Activated T-helper 1 cell treated with anti-CD3 and anti-CD28 coated beads, Interleukin-12 subunit alpha, Interleukin-12 subunit beta, Interleukin-2, Interleukin-4 antibody, amounts not matched to agents 30 ng/mL and 10 ng/mL and 1 ng/mL, durations not matched to agents 14 hours and 24 hours and 36 hours (primary cell): Measurements from ENCODE around the gene GNB5. TPM values are rescaled to one million over a fixed set of nuclear protein-coding genes. Genes with fewer than 3 reads are reported as not detected.

Experiments
- DNase-seq: peaks from one replicate; pipeline ENCODE4 v3.0.0; 2021; ENCODE audit warnings: low spot score
- H3K27ac Mint-ChIP-seq: one replicate; pipeline ENCODE4 v1.8.0; 2021; ENCODE audit warnings: mild to moderate bottlenecking, mixed read lengths
- H3K27me3 Mint-ChIP-seq: one replicate; pipeline ENCODE4 v1.8.0; 2022; ENCODE audit warnings: mild to moderate bottlenecking, moderate library complexity, mixed read lengths; ENCODE audit not compliant: insufficient read depth
- H3K36me3 Mint-ChIP-seq: one replicate; pipeline ENCODE4 v1.8.0; 2021; ENCODE audit warnings: low read depth, mixed read lengths
- H3K4me1 Mint-ChIP-seq: one replicate; pipeline ENCODE4 v1.8.0; 2021; ENCODE audit warnings: low read depth, mixed read lengths
- H3K4me3 Mint-ChIP-seq: one replicate; pipeline ENCODE4 v1.8.0; 2021; ENCODE audit warnings: mild to moderate bottlenecking, moderate library complexity, mixed read lengths
- H3K9me3 Mint-ChIP-seq: one replicate; pipeline ENCODE4 v1.8.0; 2021; ENCODE audit warnings: mixed read lengths
- intact Hi-C: fragments of 100-400 bp; cut with micrococcal nuclease; formaldehyde crosslinking; loops from one replicate; pipeline ENCODE4 v1.15.1; 2024
- total RNA-seq: library from RNA; stranded (reverse); gene quantifications from 2 replicates; pipeline ENCODE4 v1.2.3, GENCODE V29; 2022

Gene GNB5
- total RNA-seq, 1 donor from 2014 or later = 17.0 TPM

DNA sequence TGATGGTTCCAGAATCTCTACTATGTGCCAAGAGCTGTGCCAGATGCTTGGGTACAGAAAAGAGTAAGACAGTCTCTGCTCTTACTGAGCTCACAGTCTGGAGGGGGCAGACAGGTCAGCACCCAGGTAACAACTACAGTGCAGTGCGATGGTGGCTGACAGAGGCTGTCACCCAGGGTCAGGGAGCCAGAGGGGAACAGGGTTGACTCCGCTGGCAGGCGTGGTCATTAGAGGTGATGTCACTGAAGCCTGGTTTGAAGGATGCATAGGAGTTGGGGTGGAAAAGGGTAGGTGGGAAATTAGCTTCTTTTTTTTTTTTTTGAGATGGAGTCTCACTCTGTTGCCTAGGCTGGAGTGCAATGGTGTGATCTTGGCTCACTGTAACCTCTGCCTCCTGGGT, 31.5 kb downstream of the GNB5 start:
- no peak overlapping the region for H3K4me3 Mint-ChIP-seq
- H3K27me3 Mint-ChIP-seq = no peaks in the 10 kb centered on the region
- no peak overlapping the region for H3K27ac Mint-ChIP-seq
- peaks cover 11% of the 10 kb centered on the region for H3K36me3 Mint-ChIP-seq
- no peaks in the 10 kb centered on the region for H3K4me1 Mint-ChIP-seq
- no peak for DNase-seq
- intact Hi-C loops = no loop called here
- no peaks in the 10 kb centered on the region for H3K9me3 Mint-ChIP-seq

DNA sequence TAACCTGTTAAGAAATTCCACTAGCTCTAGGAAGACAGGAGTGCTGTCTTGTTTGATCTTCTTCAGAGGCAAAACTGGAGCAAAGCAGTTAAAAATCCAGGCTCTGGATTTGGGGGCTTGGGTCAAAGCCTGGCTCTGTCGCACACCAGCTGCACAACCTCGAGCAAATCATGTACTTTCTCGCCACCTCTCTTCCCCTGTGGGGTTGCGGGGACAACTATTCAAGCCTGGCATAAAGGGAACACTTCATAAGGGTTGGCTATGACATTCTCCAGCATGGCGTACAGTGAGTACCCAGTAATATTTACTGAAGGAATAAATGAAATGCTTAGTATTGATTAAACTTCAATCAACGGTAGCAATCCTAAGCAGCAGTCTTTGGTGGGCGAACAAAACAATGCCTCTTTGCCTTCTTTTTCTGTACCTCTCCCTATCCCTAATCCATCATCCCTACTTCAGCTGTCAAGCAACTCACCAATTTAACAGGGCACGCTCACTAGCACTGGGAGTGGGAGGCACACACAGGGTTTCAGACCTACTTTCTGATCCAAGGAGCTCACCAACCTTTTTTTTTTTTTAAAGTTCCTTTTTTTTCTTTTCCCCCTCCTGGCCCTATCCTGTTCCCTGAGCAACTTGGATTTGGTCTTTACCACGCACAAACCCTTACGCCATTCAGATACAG, 33.0 kb downstream of the GNB5 start:
- H3K27ac Mint-ChIP-seq = no peak overlapping the region
- H3K27me3 Mint-ChIP-seq = no peaks in the 10 kb centered on the region
- H3K36me3 Mint-ChIP-seq = peaks cover 11% of the 10 kb centered on the region
- intact Hi-C loops = no loop called here
- DNase-seq = no peak
- H3K9me3 Mint-ChIP-seq = no peaks in the 10 kb centered on the region
- no peak overlapping the region for H3K4me3 Mint-ChIP-seq
- H3K4me1 Mint-ChIP-seq = no peaks in the 10 kb centered on the region

DNA sequence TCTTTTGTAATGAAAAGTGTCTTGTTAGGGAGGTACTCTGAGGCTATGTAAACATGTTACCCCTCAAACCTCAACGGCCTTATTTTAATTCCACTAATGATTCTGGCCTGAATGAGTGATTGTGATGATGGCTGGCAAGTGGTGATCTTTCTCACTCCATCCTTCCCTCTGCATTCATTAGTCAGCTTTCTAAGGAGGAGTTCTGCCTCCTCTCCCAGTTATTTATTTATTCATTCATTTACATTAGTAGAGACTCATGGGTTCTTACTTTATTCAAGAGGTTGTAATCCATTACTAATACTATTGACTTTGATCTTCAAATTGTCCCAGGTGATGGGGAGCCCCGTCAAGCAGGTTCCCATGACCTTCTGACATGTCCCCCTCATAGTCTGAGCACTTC, 35.3 kb downstream of the GNB5 start:
- DNase-seq = no peak
- no peaks in the 10 kb centered on the region for H3K4me1 Mint-ChIP-seq
- H3K27me3 Mint-ChIP-seq = no peaks in the 10 kb centered on the region
- H3K36me3 Mint-ChIP-seq = peaks cover 6% of the 10 kb centered on the region
- intact Hi-C loops = no loop called here
- H3K4me3 Mint-ChIP-seq = no peak overlapping the region
- no peaks in the 10 kb centered on the region for H3K9me3 Mint-ChIP-seq
- H3K27ac Mint-ChIP-seq = no peak overlapping the region

DNA sequence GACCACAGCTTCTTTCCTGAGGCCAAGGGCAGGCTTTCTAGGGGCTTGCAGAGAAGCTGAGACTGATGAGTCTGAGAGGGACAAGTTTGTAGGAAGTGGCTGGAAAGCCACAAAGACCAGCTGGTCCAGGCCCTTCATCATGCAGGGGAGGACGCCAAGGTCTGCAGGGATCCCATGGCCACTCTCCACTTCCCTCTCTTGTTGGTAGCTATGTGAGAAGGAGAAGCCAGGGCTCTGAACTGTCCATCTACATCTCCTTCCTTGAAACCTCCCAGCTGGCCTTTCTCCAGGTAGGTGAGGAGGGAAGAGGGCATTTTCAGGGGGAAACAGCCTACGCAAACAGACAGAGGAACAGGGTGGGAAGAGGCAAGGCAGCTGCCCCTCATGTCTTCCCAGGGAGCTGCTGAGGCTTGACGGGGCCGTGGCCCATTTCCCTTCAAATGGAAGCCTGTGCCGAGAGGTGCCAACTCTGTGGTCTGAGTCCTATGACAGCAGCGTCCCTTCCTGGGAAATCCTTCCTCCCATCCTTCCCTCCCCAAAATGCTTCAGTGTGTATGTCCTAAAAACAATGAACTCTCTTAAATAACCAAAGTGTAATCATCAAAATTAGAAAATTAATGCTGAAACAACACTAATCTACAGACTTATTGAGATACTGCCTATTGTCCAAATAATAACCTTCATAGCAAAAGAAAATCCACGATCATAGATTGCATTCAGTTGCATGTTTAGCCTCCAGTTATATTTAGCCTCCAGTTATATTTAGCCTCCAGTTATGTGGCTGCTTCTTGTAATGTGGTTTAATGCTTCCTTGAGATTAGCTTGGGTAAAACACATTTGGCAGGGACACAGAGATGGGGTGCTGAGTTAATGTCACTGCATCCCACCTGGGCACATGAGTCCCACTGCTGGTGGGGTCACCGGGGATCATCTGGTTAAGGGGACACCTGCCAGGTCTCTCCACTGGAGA, 36.0 kb downstream of the GNB5 start:
- H3K9me3 Mint-ChIP-seq = no peaks in the 10 kb centered on the region
- no peaks in the 10 kb centered on the region for H3K27me3 Mint-ChIP-seq
- H3K36me3 Mint-ChIP-seq = peaks cover 6% of the 10 kb centered on the region
- no peak overlapping the region for H3K4me3 Mint-ChIP-seq
- intact Hi-C loops = no loop called here
- H3K4me1 Mint-ChIP-seq = no peaks in the 10 kb centered on the region
- DNase-seq = no peak
- H3K27ac Mint-ChIP-seq = no peak overlapping the region

DNA sequence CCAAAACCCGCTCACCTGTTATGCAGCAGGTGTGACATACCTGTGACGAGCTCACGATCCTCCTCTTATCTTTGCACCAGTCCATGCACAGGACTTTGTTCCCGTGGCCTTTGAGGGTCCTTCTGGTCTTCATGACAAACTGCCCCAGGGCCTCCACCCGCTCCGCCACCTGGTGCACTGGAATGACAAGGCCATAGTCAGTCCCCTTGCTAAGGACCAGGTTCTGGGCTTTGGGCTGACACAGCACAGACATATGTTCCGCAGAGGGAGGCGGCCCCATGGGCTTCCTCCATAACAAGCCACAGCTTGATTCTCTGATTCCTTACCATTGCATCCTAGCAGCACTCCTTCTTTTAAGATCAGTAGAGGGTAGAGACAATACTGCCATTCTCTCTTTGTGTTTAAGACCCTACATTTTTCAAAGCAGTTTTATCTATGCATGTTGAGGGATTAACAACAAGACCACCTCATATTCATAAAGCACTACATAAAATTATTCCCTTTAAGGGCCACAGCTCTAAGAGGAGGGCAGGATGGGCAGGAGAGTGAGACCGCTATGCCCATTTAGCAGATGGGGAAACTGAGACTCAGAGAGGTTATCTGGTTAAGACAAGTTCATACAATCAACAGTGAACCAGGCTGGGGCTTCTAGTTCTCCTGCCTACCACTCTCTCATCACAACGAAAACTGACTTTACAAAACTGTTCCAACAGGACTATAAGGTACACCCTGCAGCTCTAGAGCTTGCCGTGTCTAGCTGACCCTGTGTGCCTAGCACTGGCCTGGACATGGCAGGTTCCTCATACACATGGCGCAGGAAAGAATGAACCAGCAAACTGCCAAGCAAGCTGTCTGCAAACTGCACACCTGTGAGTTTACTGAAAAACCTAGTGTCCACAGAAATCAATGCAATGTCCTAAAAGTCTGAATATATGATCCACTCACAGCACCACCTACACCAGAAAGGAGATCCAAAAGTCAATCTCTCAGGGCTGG, 37.0 kb downstream of the GNB5 start:
- H3K36me3 Mint-ChIP-seq = peaks cover 8% of the 10 kb centered on the region
- H3K4me1 Mint-ChIP-seq = no peaks in the 10 kb centered on the region
- no peak for DNase-seq
- no peaks in the 10 kb centered on the region for H3K9me3 Mint-ChIP-seq
- H3K27me3 Mint-ChIP-seq = no peaks in the 10 kb centered on the region
- no peak overlapping the region for H3K4me3 Mint-ChIP-seq
- H3K27ac Mint-ChIP-seq = no peak overlapping the region
- intact Hi-C loops = no loop called here

DNA sequence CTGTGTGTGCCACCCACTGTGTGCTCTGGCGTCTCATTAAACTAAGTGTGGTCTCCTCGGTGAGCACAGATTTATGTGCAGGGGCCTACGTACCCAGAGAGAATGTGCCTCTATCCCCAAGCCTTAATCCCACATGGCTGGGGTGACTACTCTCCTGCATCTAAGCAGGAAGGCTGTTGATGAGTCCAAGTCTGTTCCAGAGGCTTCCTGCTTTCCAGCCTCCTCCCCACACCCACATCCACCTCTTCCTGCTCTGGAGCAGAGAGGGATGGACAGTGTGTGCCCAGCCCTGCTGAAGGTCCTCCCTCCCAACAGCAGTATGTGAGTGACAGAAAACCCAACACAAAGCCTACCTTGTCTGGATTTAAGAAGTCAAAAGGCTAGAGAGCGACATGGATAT, 39.8 kb downstream of the GNB5 start:
- no peak for DNase-seq
- H3K27me3 Mint-ChIP-seq = no peaks in the 10 kb centered on the region
- peaks cover 16% of the 10 kb centered on the region for H3K36me3 Mint-ChIP-seq
- intact Hi-C loops = no loop called here
- no peak overlapping the region for H3K27ac Mint-ChIP-seq
- no peaks in the 10 kb centered on the region for H3K4me1 Mint-ChIP-seq
- H3K9me3 Mint-ChIP-seq = no peaks in the 10 kb centered on the region
- no peak overlapping the region for H3K4me3 Mint-ChIP-seq

DNA sequence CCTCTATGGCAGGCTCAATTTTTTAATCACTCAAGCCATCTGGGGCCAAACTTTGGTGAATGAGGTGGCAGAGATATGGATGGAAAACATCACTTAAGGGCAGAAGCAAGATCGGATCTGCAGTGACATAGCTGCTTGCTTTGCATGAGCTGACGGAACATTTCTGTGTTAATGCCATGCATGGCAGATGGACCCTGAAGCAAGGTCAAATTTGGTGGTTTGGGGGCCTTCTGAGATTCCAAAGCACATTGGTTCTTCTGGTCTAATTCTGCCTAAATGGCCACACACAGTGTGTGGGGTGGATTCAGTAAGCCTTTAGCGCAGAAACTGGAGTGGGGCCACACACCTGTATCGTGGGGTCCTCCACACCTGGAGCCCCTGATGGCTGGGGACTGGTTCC, 40.3 kb downstream of the GNB5 start:
- H3K4me1 Mint-ChIP-seq = no peaks in the 10 kb centered on the region
- no peak for DNase-seq
- no peak overlapping the region for H3K27ac Mint-ChIP-seq
- no peaks in the 10 kb centered on the region for H3K27me3 Mint-ChIP-seq
- peaks cover 17% of the 10 kb centered on the region for H3K36me3 Mint-ChIP-seq
- no peaks in the 10 kb centered on the region for H3K9me3 Mint-ChIP-seq
- H3K4me3 Mint-ChIP-seq = no peak overlapping the region
- intact Hi-C loops = no loop called here

DNA sequence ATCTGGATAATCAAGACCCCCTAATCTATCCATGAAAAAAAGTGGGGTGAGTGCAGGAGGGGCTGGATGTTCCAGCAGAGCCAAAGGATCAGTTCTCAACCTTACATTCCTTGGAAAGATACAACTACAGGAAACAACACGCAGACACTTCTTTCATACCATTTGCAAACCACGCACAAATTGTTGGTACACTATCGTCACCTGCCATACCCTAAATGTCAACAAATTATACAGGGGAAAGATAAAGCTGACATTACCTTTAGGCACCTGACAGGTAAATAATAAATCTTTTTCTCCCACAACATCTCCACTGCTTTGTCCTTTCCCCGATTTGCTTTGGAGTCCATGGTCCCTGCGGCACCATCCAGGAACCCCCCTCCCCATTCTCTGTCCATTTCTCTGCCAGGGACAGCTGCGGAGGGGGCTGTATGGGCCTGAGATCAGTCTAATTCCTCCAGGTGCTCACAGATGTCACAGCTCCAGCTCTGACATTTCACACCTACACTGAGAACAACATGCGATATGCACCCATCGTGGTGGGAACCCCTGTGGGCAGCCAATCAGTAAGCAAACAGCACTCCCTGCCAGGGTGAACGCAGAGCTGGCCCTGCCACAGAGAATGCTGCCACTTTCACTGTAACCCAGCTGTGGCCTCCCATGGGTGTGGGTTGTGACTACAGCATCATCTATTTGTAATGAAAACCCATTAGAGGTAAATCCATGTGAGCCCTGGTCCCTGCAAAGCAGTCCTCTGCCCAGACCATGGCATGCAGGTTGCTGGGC, 41.0 kb downstream of the GNB5 start:
- intact Hi-C loops = no loop called here
- no peak overlapping the region for H3K4me3 Mint-ChIP-seq
- peaks cover 17% of the 10 kb centered on the region for H3K36me3 Mint-ChIP-seq

DNA sequence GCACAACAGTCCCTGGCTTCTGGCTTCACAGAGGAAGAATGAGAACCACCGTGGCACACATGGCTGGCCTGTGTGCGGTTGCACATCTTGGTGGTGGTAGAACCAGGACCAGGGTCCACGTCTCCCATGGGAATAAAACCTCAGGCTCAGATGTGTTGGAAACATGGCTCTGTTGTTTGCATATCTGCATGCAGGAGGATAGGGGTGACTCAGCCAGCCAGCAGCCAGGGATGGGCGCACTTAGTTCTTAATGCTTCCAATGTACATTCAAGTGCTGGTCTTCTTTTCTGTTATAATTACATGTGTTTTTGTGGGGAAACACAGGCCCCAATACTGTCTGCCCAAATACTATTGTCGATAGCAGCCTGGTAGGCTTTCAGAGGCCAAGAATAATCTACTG, 42.8 kb downstream of the GNB5 start:
- intact Hi-C loops = no loop called here
- Mint-ChIP-seq H3K27ac (no peak overlapping the region), H3K36me3 (peaks cover 17% of the 10 kb centered on the region), H3K27me3 (no peaks in the 10 kb centered on the region), H3K4me3 (no peak overlapping the region), H3K9me3 (no peaks in the 10 kb centered on the region), H3K4me1 (no peaks in the 10 kb centered on the region)
- DNase-seq = no peak

More for the DNA sequence above, 41.0 kb downstream of the GNB5 start:
- DNase-seq = no peak
- H3K4me1 Mint-ChIP-seq = no peaks in the 10 kb centered on the region
- H3K9me3 Mint-ChIP-seq = no peaks in the 10 kb centered on the region
- H3K27me3 Mint-ChIP-seq = no peaks in the 10 kb centered on the region
- no peak overlapping the region for H3K27ac Mint-ChIP-seq

DNA sequence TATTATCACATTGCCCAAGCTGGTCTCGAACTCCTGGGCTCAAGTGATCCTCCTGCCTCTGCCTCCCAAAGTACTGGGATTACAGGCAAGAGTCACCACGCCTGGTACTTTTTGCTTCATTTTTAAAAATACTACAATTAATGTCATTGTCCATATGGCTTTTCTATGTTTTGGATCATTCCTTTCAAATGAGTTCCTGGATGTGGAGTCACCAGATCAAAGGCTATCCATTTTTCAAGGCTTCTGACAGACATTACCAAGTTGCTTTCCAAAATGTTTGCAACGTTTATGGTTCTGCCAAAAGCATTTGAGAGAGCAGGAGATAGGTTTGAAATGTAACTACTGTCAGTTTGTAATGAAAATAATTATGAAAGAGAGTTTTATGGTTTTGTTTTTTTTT, 44.4 kb downstream of the GNB5 start:
- Mint-ChIP-seq H3K9me3 (no peaks in the 10 kb centered on the region), H3K27ac (no peak overlapping the region), H3K4me1 (no peaks in the 10 kb centered on the region), H3K27me3 (no peaks in the 10 kb centered on the region), H3K36me3 (peaks cover 17% of the 10 kb centered on the region), H3K4me3 (no peak overlapping the region)
- DNase-seq = no peak
- intact Hi-C loops = no loop called here

DNA sequence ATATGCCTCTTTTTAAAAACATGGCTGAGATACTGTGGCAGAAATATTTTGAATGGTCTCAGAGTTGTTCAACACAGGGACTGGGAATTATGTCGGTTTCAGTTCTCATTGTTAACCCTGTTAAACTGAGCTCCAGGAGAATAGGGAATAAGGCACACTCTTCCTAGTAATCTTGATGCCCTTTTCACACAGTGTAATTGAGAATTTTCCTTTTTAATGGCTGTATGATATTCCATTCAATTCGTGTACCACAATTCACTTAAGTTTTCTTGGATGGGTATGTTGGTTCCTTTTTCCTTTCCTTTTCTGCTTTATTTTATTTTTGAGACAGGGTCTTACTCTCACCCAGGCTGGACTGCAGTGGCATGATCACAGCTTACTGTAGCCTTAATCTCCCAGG, 44.9 kb downstream of the GNB5 start:
- intact Hi-C loops = no loop called here
- no peaks in the 10 kb centered on the region for H3K9me3 Mint-ChIP-seq
- H3K27ac Mint-ChIP-seq = no peak overlapping the region

DNA sequence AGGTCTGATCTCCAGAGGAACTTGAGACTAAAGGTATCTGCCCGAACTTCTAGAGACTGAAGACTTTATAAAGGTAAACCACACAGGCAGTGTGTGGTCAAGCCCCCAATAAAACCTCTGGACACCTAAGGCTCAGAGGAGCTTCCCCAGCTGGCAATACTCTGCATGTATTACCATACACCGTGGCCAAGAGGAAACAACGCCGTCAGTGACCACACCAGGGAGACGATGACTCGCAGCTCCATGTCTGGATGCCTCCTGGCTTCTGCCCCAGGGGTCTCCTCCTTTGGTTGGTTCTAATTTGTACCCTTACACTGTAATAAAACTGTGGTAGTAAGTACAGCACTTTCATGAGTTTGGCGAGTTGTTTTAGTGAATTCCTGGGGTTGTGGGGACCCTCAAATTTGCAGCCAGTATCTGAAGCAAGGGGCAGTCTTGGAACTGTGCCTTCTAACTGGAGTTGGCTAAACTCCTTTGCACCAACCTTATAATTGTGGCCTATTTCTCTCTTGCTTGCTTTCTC, 46.5 kb downstream of the GNB5 start:
- Mint-ChIP-seq H3K27me3 (no peaks in the 10 kb centered on the region), H3K27ac (no peak overlapping the region), H3K4me3 (no peak overlapping the region), H3K9me3 (no peaks in the 10 kb centered on the region), H3K36me3 (peaks cover 19% of the 10 kb centered on the region), H3K4me1 (peaks cover 5% of the 10 kb centered on the region)
- intact Hi-C loops = loop anchor here (5.0 kb wide), 1 partner anchor 257 kb away; no protein-coding TSS in a partner anchor
- no peak for DNase-seq

More for the DNA sequence above, 44.9 kb downstream of the GNB5 start:
- Mint-ChIP-seq H3K4me1 (no peaks in the 10 kb centered on the region), H3K36me3 (peaks cover 17% of the 10 kb centered on the region), H3K27me3 (no peaks in the 10 kb centered on the region), H3K4me3 (no peak overlapping the region)
- no peak for DNase-seq
